ENCODE results near the gene ZNF692. TPM values are rescaled to one million over a fixed set of nuclear protein-coding genes. Genes with fewer than 3 reads are reported as not detected.

The ZNF692 gene
- total and polyA plus RNA-seq, 2 of the 13 experiments (the other 11 are each of a cell fraction or from before 2014, with no cell fraction given), result 27.3 to 45.8 TPM

DNA sequence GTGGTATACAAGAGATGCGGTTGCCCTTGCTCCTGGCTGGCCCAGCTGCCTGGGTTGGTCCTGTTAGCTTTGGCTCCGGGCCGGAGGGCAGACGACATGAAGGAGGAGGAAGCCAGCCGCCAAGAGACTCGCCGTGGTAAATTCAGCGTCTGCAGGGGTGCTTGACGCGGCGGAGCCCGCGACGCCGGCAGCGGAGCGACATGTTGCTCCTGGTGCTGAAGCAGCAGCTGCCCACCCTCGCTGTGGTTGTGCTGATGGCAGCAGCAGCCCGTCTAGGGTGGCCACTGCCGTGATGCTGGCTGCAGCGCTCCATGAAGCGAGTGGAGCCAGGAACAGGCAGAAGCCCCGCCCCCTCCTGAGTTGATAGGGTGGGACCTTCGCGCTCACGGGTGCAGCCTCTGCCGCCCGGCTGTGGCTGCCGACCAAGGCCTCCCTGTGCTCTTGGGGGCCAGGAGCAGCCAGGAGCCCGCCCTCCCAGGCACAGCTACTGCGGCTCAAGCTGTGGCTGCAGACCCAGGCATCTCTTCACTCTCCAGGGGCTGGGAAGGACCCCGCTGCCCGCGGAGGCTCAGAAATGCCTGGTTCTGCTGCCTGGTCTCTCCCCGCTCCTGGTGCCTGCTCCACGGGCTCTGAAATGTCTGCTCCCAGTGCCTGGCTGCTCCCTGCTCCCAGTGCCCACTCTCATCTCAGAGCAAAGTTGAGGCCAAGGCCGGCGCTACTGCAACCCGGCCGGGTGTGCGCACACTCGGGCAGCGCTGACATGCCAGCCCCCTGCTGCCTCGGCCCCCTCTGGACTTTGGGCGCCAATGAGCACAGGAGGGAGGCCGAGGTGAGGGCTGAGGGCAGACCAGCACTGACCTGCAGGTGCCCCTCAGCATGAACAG is 4.4 kb upstream of the ZNF692 start (continued):
- TF ChIP-seq ZNF253 (CRISPR knock-in tag; IDR thresholded peaks at IDR 0.05; ENCODE audit: borderline replicate concordance), result peak; percentile 61; the same call in 1 of the 2 replicates
- TF ChIP-seq PAX8 (CRISPR knock-in tag; IDR thresholded peaks at IDR 0.05; ENCODE audit: borderline replicate concordance), result no peak
- TF ChIP-seq SKI (IDR thresholded peaks at IDR 0.05; ENCODE audit: partially characterized antibody), result no peak
- TF ChIP-seq ZNF878 (CRISPR knock-in tag; IDR thresholded peaks at IDR 0.05), result no peak
- TF ChIP-seq, protein P1, sequence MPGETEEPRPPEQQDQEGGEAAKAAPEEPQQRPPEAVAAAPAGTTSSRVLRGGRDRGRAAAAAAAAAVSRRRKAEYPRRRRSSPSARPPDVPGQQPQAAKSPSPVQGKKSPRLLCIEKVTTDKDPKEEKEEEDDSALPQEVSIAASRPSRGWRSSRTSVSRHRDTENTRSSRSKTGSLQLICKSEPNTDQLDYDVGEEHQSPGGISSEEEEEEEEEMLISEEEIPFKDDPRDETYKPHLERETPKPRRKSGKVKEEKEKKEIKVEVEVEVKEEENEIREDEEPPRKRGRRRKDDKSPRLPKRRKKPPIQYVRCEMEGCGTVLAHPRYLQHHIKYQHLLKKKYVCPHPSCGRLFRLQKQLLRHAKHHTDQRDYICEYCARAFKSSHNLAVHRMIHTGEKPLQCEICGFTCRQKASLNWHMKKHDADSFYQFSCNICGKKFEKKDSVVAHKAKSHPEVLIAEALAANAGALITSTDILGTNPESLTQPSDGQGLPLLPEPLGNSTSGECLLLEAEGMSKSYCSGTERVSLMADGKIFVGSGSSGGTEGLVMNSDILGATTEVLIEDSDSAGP (CRISPR knock-in tag; IDR thresholded peaks at IDR 0.05; ENCODE audit: borderline replicate concordance), result peak; percentile 94
- TF ChIP-seq NONO (IDR thresholded peaks at IDR 0.05), result no peak
- TF ChIP-seq NONO (CRISPR knock-in tag; conservative IDR thresholded peaks at IDR 0.05), result peak; percentile 65; the same call in 1 of the 2 replicates
- peak in 1 of 2 experiments; percentile 51; a peak in 1 of 4 replicates for TF ChIP-seq KLF16 (CRISPR knock-in tag; IDR thresholded peaks at IDR 0.05)
- TF ChIP-seq HNRNPL (IDR thresholded peaks at IDR 0.05; ENCODE audit: low read depth, low read length), result peak; percentile 81; the same call in 1 of the 2 replicates
- TF ChIP-seq, protein P2, sequence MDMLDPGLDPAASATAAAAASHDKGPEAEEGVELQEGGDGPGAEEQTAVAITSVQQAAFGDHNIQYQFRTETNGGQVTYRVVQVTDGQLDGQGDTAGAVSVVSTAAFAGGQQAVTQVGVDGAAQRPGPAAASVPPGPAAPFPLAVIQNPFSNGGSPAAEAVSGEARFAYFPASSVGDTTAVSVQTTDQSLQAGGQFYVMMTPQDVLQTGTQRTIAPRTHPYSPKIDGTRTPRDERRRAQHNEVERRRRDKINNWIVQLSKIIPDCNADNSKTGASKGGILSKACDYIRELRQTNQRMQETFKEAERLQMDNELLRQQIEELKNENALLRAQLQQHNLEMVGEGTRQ (IDR thresholded peaks at IDR 0.05; ENCODE audit: low read depth, low read length), result no peak
- TF ChIP-seq, protein P2 (CRISPR knock-in tag; IDR thresholded peaks at IDR 0.05; ENCODE audit: borderline replicate concordance), result 0 out of 2 replicates have a peak, but pooled peaks have one; percentile 34
- peak; percentile 78 for TF ChIP-seq NAIF1 (CRISPR knock-in tag; IDR thresholded peaks at IDR 0.05; ENCODE audit: borderline replicate concordance)
- TF ChIP-seq, protein P3, sequence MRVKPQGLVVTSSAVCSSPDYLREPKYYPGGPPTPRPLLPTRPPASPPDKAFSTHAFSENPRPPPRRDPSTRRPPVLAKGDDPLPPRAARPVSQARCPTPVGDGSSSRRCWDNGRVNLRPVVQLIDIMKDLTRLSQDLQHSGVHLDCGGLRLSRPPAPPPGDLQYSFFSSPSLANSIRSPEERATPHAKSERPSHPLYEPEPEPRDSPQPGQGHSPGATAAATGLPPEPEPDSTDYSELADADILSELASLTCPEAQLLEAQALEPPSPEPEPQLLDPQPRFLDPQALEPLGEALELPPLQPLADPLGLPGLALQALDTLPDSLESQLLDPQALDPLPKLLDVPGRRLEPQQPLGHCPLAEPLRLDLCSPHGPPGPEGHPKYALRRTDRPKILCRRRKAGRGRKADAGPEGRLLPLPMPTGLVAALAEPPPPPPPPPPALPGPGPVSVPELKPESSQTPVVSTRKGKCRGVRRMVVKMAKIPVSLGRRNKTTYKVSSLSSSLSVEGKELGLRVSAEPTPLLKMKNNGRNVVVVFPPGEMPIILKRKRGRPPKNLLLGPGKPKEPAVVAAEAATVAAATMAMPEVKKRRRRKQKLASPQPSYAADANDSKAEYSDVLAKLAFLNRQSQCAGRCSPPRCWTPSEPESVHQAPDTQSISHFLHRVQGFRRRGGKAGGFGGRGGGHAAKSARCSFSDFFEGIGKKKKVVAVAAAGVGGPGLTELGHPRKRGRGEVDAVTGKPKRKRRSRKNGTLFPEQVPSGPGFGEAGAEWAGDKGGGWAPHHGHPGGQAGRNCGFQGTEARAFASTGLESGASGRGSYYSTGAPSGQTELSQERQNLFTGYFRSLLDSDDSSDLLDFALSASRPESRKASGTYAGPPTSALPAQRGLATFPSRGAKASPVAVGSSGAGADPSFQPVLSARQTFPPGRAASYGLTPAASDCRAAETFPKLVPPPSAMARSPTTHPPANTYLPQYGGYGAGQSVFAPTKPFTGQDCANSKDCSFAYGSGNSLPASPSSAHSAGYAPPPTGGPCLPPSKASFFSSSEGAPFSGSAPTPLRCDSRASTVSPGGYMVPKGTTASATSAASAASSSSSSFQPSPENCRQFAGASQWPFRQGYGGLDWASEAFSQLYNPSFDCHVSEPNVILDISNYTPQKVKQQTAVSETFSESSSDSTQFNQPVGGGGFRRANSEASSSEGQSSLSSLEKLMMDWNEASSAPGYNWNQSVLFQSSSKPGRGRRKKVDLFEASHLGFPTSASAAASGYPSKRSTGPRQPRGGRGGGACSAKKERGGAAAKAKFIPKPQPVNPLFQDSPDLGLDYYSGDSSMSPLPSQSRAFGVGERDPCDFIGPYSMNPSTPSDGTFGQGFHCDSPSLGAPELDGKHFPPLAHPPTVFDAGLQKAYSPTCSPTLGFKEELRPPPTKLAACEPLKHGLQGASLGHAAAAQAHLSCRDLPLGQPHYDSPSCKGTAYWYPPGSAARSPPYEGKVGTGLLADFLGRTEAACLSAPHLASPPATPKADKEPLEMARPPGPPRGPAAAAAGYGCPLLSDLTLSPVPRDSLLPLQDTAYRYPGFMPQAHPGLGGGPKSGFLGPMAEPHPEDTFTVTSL (CRISPR knock-in tag; IDR thresholded peaks at IDR 0.05; ENCODE audit: borderline replicate concordance), result 0 out of 2 replicates have a peak, but pooled peaks have one; percentile 31
- TF ChIP-seq, protein P4, sequence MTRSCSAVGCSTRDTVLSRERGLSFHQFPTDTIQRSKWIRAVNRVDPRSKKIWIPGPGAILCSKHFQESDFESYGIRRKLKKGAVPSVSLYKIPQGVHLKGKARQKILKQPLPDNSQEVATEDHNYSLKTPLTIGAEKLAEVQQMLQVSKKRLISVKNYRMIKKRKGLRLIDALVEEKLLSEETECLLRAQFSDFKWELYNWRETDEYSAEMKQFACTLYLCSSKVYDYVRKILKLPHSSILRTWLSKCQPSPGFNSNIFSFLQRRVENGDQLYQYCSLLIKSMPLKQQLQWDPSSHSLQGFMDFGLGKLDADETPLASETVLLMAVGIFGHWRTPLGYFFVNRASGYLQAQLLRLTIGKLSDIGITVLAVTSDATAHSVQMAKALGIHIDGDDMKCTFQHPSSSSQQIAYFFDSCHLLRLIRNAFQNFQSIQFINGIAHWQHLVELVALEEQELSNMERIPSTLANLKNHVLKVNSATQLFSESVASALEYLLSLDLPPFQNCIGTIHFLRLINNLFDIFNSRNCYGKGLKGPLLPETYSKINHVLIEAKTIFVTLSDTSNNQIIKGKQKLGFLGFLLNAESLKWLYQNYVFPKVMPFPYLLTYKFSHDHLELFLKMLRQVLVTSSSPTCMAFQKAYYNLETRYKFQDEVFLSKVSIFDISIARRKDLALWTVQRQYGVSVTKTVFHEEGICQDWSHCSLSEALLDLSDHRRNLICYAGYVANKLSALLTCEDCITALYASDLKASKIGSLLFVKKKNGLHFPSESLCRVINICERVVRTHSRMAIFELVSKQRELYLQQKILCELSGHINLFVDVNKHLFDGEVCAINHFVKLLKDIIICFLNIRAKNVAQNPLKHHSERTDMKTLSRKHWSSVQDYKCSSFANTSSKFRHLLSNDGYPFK (CRISPR knock-in tag; IDR thresholded peaks at IDR 0.05; ENCODE audit: borderline replicate concordance), result peak; percentile 86; the same call in 1 of the 2 replicates

All from HepG2 (cell line).